Stimulated activated CD4-positive, alpha-beta T cell treated with anti-CD3 and anti-CD28 coated beads, Interleukin-1b, Interleukin-23, amount 100 ng/mL, for 4 hours (primary cell): ENCODE data around the gene C1R.
"Not testable (repeated sequence)": the region's sequence is repeated elsewhere in the genome, so short reads cannot be mapped to it uniquely, and the experiment has no call there.

ENCODE experiments used
- DNase-seq, 2 donors: peaks; one replicate each; pipeline ENCODE4 v3.0.0-alpha.2; 2020; ENCODE audit warnings: low read depth in 2 of 2

The C1R gene

GRCh38 chr12:7120166-7120565 is 27.9 kb upstream of the C1R start:
- DNase-seq = no peak

- no peak for DNase-seq
Measured at GRCh38 chr12:7118881-7119280, 26.6 kb upstream of the C1R start.

- DNase-seq = no peak
Measured at GRCh38 chr12:7117670-7118069, 25.4 kb upstream of the C1R start.

GRCh38 chr12:7116916-7117315 is 24.7 kb upstream of the C1R start:
- DNase-seq = no peak

GRCh38 chr12:7116196-7116595 is 24.0 kb upstream of the C1R start:
- no peak for DNase-seq

GRCh38 chr12:7114851-7115250 is 22.6 kb upstream of the C1R start:
- no peak for DNase-seq

- DNase-seq = no peak
Measured at GRCh38 chr12:7114008-7114407, 21.8 kb upstream of the C1R start.

GRCh38 chr12:7113389-7113871 is 21.2 kb upstream of the C1R start:
- peak; percentile 14 to 32 for DNase-seq

GRCh38 chr12:7112041-7112440 is 19.8 kb upstream of the C1R start:
- DNase-seq = no peak

- no peak for DNase-seq
Measured at GRCh38 chr12:7110661-7111060, 18.4 kb upstream of the C1R start.

GRCh38 chr12:7109572-7109920 is 17.3 kb upstream of the C1R start:
- no peak for DNase-seq

GRCh38 chr12:7108796-7109571 is 16.7 kb upstream of the C1R start, which contains the start of gene C1RL:
Gene C1RL (minus strand): TSS chr12:7109214. CDS start chr12:7109180, 34 bp downstream.
- peak; percentile 81 for DNase-seq

- peak; percentile 50 to 59 for DNase-seq
Measured at GRCh38 chr12:7108003-7108795, 16.0 kb upstream of the C1R start.

GRCh38 chr12:7107636-7108002 is 15.4 kb upstream of the C1R start:
- no peak for DNase-seq

GRCh38 chr12:7107181-7107580 is 14.9 kb upstream of the C1R start:
- not testable (repeated sequence) for DNase-seq

GRCh38 chr12:7106082-7106481 is 13.8 kb upstream of the C1R start:
- DNase-seq = no peak

- DNase-seq = no peak
Measured at GRCh38 chr12:7103837-7104584, 11.8 kb upstream of the C1R start.

GRCh38 chr12:7102582-7102981 is 10.3 kb upstream of the C1R start:
- DNase-seq = no peak

- no peak for DNase-seq
Measured at GRCh38 chr12:7101694-7102131, 9.5 kb upstream of the C1R start.

- DNase-seq = no peak
Measured at GRCh38 chr12:7101047-7101693, 8.9 kb upstream of the C1R start.

- DNase-seq = no peak
Measured at GRCh38 chr12:7100239-7100638, 8.0 kb upstream of the C1R start.
